Neuronal stem cell (in vitro differentiated cells): Measurements from ENCODE around the gene SLC22A17.
A peak's percentile ranks its signal among the peaks of the same experiment; 100 is the strongest.

Experiments used
- DNase-seq: peaks from one replicate; pipeline ENCODE4 v3.0.0-alpha.2; 2013; ENCODE audit warnings: low spot score
- H2AFZ ChIP-seq: one replicate; pipeline ENCODE4 v1.6.1; 2013; ENCODE audit warnings: mild to moderate bottlenecking, low read length, inconsistent platforms
- H2AK5ac ChIP-seq: 2 replicates; pipeline ENCODE4 v1.6.1; 2013; ENCODE audit warnings: low read depth, mild to moderate bottlenecking, inconsistent platforms, low read length, moderate library complexity, mixed read lengths
- H2BK120ac ChIP-seq: 2 replicates; pipeline ENCODE4 v1.6.1; 2013; ENCODE audit warnings: low read depth, mild to moderate bottlenecking, inconsistent platforms, low read length, moderate library complexity, mixed read lengths
- H2BK12ac ChIP-seq: one replicate; pipeline ENCODE4 v1.6.1; 2013; ENCODE audit warnings: low read length, inconsistent platforms
- H2BK15ac ChIP-seq: 2 replicates; pipeline ENCODE4 v1.6.1; 2013; ENCODE audit warnings: mild to moderate bottlenecking, low read length, inconsistent platforms, mixed read lengths
- H2BK5ac ChIP-seq: one replicate; pipeline ENCODE4 v1.6.1; 2013; ENCODE audit warnings: inconsistent platforms, mild to moderate bottlenecking, low read length, moderate library complexity
- H3K14ac ChIP-seq: one replicate; pipeline ENCODE4 v1.6.1; 2013; ENCODE audit warnings: low read length, inconsistent platforms
- H3K18ac ChIP-seq: 2 replicates; pipeline ENCODE4 v1.6.1; 2013; ENCODE audit warnings: low read length, inconsistent platforms
- H3K23ac ChIP-seq: 2 replicates; pipeline ENCODE4 v1.6.1; 2013; ENCODE audit warnings: low read depth, mild to moderate bottlenecking, mixed read lengths, low read length, inconsistent platforms; ENCODE audit not compliant: poor library complexity
- H3K27ac ChIP-seq: replicated peaks from 3 replicates; pipeline ENCODE4 v1.5.1; 2013; ENCODE audit warnings: low read length, inconsistent platforms
- H3K27me3 ChIP-seq, 3 experiments: 2 replicates each; pipeline ENCODE4 v1.6.1; 2013; ENCODE audit warnings: low read length in 3 of 3, mild to moderate bottlenecking in 2 of 3, inconsistent platforms in 1 of 3, low read depth in 1 of 3, mixed read lengths in 1 of 3, moderate library complexity in 1 of 3; ENCODE audit not compliant: control insufficient read depth in 3 of 3, insufficient read depth in 3 of 3
- H3K36me3 ChIP-seq, 2 donors: replicated peaks in 1 of 2; 2 replicates each; pipeline ENCODE4 v1.6.1; 2013; ENCODE audit warnings: low read length in 2 of 2; ENCODE audit not compliant: control insufficient read depth in 2 of 2, insufficient read depth in 2 of 2
- H3K4ac ChIP-seq: 2 replicates; pipeline ENCODE4 v1.6.1; 2013; ENCODE audit warnings: inconsistent platforms, mild to moderate bottlenecking, low read length, moderate library complexity
- H3K4me1 ChIP-seq, 2 donors: 1 replicate in 1 of 2; 2 replicates in 1 of 2; pipeline ENCODE4 v1.6.1; 2013; ENCODE audit warnings: low read length in 2 of 2, low read depth in 1 of 2; ENCODE audit not compliant: control insufficient read depth in 2 of 2, insufficient read depth in 1 of 2
- H3K4me2 ChIP-seq: one replicate; pipeline ENCODE4 v1.6.1; 2013; ENCODE audit warnings: mild to moderate bottlenecking, low read length, inconsistent platforms; ENCODE audit not compliant: insufficient read depth, poor library complexity, severe bottlenecking
- H3K4me3 ChIP-seq, 2 donors: 2 replicates each; pipeline ENCODE4 v1.5.1; 2013; ENCODE audit warnings: low read length in 2 of 2, mild to moderate bottlenecking in 2 of 2, inconsistent platforms in 1 of 2, moderate library complexity in 1 of 2
- H3K79me1 ChIP-seq: one replicate; pipeline ENCODE4 v1.6.1; 2013; ENCODE audit warnings: low read depth, mild to moderate bottlenecking, inconsistent platforms, low read length, moderate library complexity
- H3K9ac ChIP-seq: one replicate; pipeline ENCODE4 v1.6.1; 2013; ENCODE audit warnings: mild to moderate bottlenecking, low read depth, low read length, inconsistent platforms; ENCODE audit not compliant: poor library complexity
- H3K9me3 ChIP-seq, 2 donors: replicated peaks in 1 of 2; 2 replicates each; pipeline versions ENCODE3 to v1.6.1; 2013; ENCODE audit warnings: low read length in 2 of 2, mild to moderate bottlenecking in 2 of 2, inconsistent platforms in 1 of 2, low read depth in 1 of 2, mixed read lengths in 1 of 2, moderate library complexity in 1 of 2; ENCODE audit not compliant: control insufficient read depth in 2 of 2, insufficient read depth in 1 of 2
- H4K8ac ChIP-seq: one replicate; pipeline ENCODE4 v1.6.1; 2013; ENCODE audit warnings: low read depth, mild to moderate bottlenecking, inconsistent platforms, low read length, moderate library complexity
- H4K91ac ChIP-seq: one replicate; pipeline ENCODE4 v1.6.1; 2013; ENCODE audit warnings: low read length, low read depth, mild to moderate bottlenecking, inconsistent platforms; ENCODE audit not compliant: poor library complexity
- WGBS, 2 donors: extraction: QIAGEN DNeasy Blood & Tissue Kit; methylation state at CpG; one replicate each; pipeline ENCODE4 v1.1.7; 2013; ENCODE audit warnings: missing lambda C conversion rate in 2 of 2, mixed read lengths in 1 of 2; ENCODE audit not compliant: insufficient read length in 2 of 2, insufficient replicate concordance in 1 of 2; ENCODE audit errors: extremely low coverage in 2 of 2; 5-methylcytosine and 5-hydroxymethylcytosine counted together

Gene SLC22A17

GRCh38 chr14:23399136-23399535, 46.4 kb upstream of the SLC22A17 start:
- Histone ChIP-seq H3K23ac (no peak overlapping the region), H3K14ac (no peak overlapping the region), H2AK5ac (peak overlapping the region; percentile 74), H3K9me3 (no peaks in the 10 kb centered on the region), H3K4me3 (no peak overlapping the region), H3K4ac (no peak overlapping the region), H3K18ac (peak overlapping the region; percentile 67), H2BK120ac (peak overlapping the region; percentile 64), H3K27ac (no peak overlapping the region), H3K79me1 (no peaks in the 10 kb centered on the region), H3K4me2 (no peak overlapping the region), H4K91ac (no peak overlapping the region), H3K9ac (no peak overlapping the region), H3K27me3 (peaks cover 0 to 32% (median 0%) of the 10 kb centered on the region in 3 experiments), H2BK15ac (no peak overlapping the region), H4K8ac (no peak overlapping the region), H3K36me3 (no peaks in the 10 kb centered on the region), H2AFZ (no peak overlapping the region), H2BK5ac (no peak overlapping the region), H2BK12ac (no peak overlapping the region), H3K4me1 (peaks cover 0 to 3% of the 10 kb centered on the region in 2 donors)
- no CpG with 5 or more reads among the region's 3 CpGs for WGBS, 2 donors
- DNase-seq = no peak

DNA sequence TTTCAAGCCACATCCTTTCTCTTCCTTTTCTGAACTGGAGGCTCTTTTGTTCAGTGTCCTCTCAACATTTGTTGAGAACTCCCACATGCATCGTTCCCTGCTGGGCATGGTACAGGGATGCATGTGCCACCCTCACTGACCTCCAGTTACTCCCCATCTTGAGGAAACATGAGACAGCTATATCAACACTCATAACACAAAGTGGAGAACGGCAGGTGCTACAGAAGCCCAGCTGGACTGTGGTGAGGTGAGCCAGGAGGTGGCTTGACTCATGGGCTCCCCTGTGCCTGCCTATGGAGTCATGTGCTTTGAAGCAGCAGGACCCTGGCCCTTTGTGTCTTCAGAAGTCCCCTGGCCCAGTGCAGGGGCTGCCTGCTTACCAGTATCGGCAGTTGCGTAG, 45.7 kb upstream of the SLC22A17 start:
- Histone ChIP-seq H2AFZ (no peak overlapping the region), H3K9me3 (no peaks in the 10 kb centered on the region), H3K27me3 (peaks cover 0 to 25% (median 0%) of the 10 kb centered on the region in 3 experiments), H2AK5ac (peak overlapping the region; percentile 74), H3K36me3 (no peaks in the 10 kb centered on the region), H2BK120ac (peak overlapping the region; percentile 64), H3K4ac (no peak overlapping the region), H2BK15ac (no peak overlapping the region), H3K27ac (no peak overlapping the region), H3K4me2 (no peak overlapping the region), H4K91ac (peak overlapping the region; percentile 25), H2BK12ac (no peak overlapping the region), H3K9ac (no peak overlapping the region), H3K23ac (no peak overlapping the region), H3K18ac (no peak overlapping the region), H3K79me1 (no peaks in the 10 kb centered on the region), H3K14ac (no peak overlapping the region), H3K4me3 (no peak overlapping the region), H4K8ac (no peak overlapping the region), H2BK5ac (no peak overlapping the region), H3K4me1 (peaks cover 0 to 3% of the 10 kb centered on the region in 2 donors)
- no CpG with 5 or more reads among the region's 4 CpGs for WGBS, 2 donors
- DNase-seq = no peak

DNA sequence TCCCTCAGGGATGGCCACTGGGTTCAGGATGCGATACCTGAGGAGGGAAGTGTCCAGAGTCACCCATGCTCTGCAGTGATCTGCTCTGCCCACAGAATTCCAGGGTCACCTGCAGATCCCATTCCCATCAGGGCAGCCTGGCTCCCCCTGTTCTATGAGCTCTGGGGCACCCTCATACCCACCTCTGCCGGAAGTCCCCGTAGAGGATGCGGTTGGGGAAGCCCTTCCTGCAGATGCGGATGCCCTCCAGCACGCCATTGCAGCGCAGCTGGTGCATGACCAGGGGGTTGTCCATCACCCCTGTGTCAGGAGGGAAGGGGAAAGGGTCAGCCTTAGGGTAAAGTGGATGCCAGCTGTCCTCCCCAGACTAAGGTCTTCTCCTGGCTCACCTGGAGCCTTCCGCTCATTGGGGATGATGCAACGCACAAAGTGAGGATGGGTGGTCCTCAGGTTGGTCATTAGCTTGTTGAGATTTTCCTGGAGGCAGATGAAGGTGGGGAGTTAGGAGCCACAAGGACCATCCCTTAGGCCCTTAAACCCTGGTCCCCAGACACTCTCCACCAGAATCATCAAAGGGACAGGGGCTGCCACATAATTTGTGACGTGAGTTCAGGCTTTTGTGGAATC, 44.2 kb upstream of the SLC22A17 start:
- H3K14ac ChIP-seq = no peak overlapping the region
- no peaks in the 10 kb centered on the region for H3K79me1 ChIP-seq
- H2AK5ac ChIP-seq = no peak overlapping the region
- no peak overlapping the region for H3K27ac ChIP-seq
- peaks cover 0 to 18% (median 0%) of the 10 kb centered on the region in 3 experiments for H3K27me3 ChIP-seq
- no peak overlapping the region for H2BK5ac ChIP-seq
- H3K9me3 ChIP-seq = no peaks in the 10 kb centered on the region
- peaks cover 0 to 3% of the 10 kb centered on the region in 2 donors for H3K4me1 ChIP-seq
- H3K4me3 ChIP-seq = no peak overlapping the region
- no peaks in the 10 kb centered on the region for H3K36me3 ChIP-seq
- H3K9ac ChIP-seq = no peak overlapping the region
- no peak overlapping the region for H2BK120ac ChIP-seq
- H3K4me2 ChIP-seq = no peak overlapping the region
- no peak for DNase-seq
- H4K8ac ChIP-seq = no peak overlapping the region
- H3K4ac ChIP-seq = no peak overlapping the region
- H3K18ac ChIP-seq = no peak overlapping the region
- no peak overlapping the region for H2BK12ac ChIP-seq
- no CpG with 5 or more reads among the region's 10 CpGs for WGBS, 2 donors
- no peak overlapping the region for H4K91ac ChIP-seq
- no peak overlapping the region for H2BK15ac ChIP-seq
- no peak overlapping the region for H2AFZ ChIP-seq
- H3K23ac ChIP-seq = no peak overlapping the region

DNA sequence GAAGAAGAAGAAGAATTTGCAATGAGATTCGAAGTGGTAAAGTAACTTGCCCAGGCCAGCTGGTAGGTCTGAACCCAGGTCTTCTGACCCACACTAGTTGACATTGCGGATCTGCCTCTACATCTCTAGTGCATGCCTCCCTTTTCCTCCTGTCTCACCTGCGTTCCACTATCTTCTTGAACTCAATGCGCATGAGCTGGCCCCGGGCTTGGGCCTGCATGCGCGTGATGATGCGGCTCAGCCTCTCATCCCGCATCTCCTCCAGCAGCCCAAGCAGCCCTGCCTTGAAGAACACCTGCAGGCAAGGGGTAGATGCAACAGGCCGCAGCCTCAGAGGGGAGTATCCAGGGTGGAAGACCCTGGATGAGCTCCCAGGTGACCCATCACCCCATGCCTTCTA, 43.4 kb upstream of the SLC22A17 start:
- H3K79me1 ChIP-seq = no peaks in the 10 kb centered on the region
- no peak overlapping the region for H2AK5ac ChIP-seq
- no peak overlapping the region for H3K4me2 ChIP-seq
- no peak overlapping the region for H3K4me3 ChIP-seq
- no peak for DNase-seq
- H2BK120ac ChIP-seq = no peak overlapping the region
- peaks cover 0 to 3% of the 10 kb centered on the region in 2 donors for H3K4me1 ChIP-seq
- no peak overlapping the region for H4K91ac ChIP-seq
- H2BK5ac ChIP-seq = no peak overlapping the region
- no peak overlapping the region for H3K18ac ChIP-seq
- H3K9ac ChIP-seq = peak overlapping the region; percentile 26
- no peak overlapping the region for H3K23ac ChIP-seq
- no CpG with 5 or more reads among the region's 10 CpGs for WGBS, 2 donors
- H3K27me3 ChIP-seq = peaks cover 0 to 24% (median 0%) of the 10 kb centered on the region in 3 experiments
- no peak overlapping the region for H2BK15ac ChIP-seq
- no peak overlapping the region for H2AFZ ChIP-seq
- H3K4ac ChIP-seq = no peak overlapping the region
- H3K14ac ChIP-seq = no peak overlapping the region
- H4K8ac ChIP-seq = no peak overlapping the region
- H3K36me3 ChIP-seq = no peaks in the 10 kb centered on the region
- no peak overlapping the region for H2BK12ac ChIP-seq
- no peaks in the 10 kb centered on the region for H3K9me3 ChIP-seq
- H3K27ac ChIP-seq = no peak overlapping the region
